WTC11 (cell line): ENCODE results near the gene ZNF503. TPM values are rescaled to one million over a fixed set of nuclear protein-coding genes. Genes with fewer than 3 reads are reported as not detected.

Experiments
- ATAC-seq: fragments of 200-7000 bp; cut with Tn5 transposase; 2 replicates; pipeline ENCODE4 v1.10.0; 2021; ENCODE audit warnings: mild to moderate bottlenecking, moderate library complexity
- CTCF ChIA-PET: fragments of 300-600 bp; sonication (Branson Sonifier 250); formaldehyde crosslinking; loops from one replicate; lab custom pipeline; 2021; ENCODE audit warnings: antibody characterized with exemption; lab: Charles Lee
- POLR2A ChIA-PET: fragments of 350-600 bp; sonication (Branson Sonifier 250); formaldehyde crosslinking; loops from one replicate; lab custom pipeline; 2021; ENCODE audit warnings: antibody characterized with exemption; lab: Charles Lee
- DNase-seq: peaks from one replicate; pipeline ENCODE4 v3.0.0; 2021; ENCODE audit warnings: low spot score
- H3K27ac Mint-ChIP-seq: 2 replicates; pipeline ENCODE4 v1.8.0; 2021; ENCODE audit warnings: mixed read lengths
- H3K27me3 Mint-ChIP-seq: 2 replicates; pipeline ENCODE4 v1.8.0; 2021; ENCODE audit warnings: low read depth, mild to moderate bottlenecking, moderate library complexity, mixed read lengths
- H3K36me3 Mint-ChIP-seq: 2 replicates; pipeline ENCODE4 v1.8.0; 2021; ENCODE audit warnings: mixed read lengths
- H3K4me1 Mint-ChIP-seq: 2 replicates; pipeline ENCODE4 v1.8.0; 2022; ENCODE audit warnings: mixed read lengths
- H3K4me3 Mint-ChIP-seq: 2 replicates; pipeline ENCODE4 v1.8.0; 2021; ENCODE audit warnings: mild to moderate bottlenecking, moderate library complexity, mixed read lengths
- H3K9me3 Mint-ChIP-seq: 2 replicates; pipeline ENCODE4 v1.8.0; 2021; ENCODE audit warnings: mixed read lengths
- ARID4B ChIP-seq: sonication (generic); formaldehyde crosslinking; IDR thresholded peaks from 2 replicates; pipeline ENCODE4 v1.8.0; 2023; ENCODE audit warnings: missing genetic modification reagents, mild to moderate bottlenecking, borderline replicate concordance
- CDX4 ChIP-seq: fragments of 250-450 bp; sonication (Bioruptor Pico); IDR thresholded peaks from 2 replicates; pipeline ENCODE4 v1.9.0; 2021; ENCODE audit warnings: moderate library complexity, mild to moderate bottlenecking, inconsistent platforms, borderline replicate concordance
- FOXK1 ChIP-seq: sonication (generic); formaldehyde crosslinking; IDR thresholded peaks from 2 replicates; pipeline ENCODE4 v1.8.0; 2022; ENCODE audit warnings: mild to moderate bottlenecking, moderate library complexity, missing genetic modification reagents
- FOXP4 ChIP-seq: sonication (generic); formaldehyde crosslinking; IDR thresholded peaks from 2 replicates; pipeline ENCODE4 v1.8.0; 2022; ENCODE audit warnings: mild to moderate bottlenecking, missing genetic modification reagents
- GRHL2 ChIP-seq: fragments of 250-450 bp; sonication (Bioruptor Pico); IDR thresholded peaks from 2 replicates; pipeline ENCODE4 v1.8.0; 2022; ENCODE audit warnings: mild to moderate bottlenecking, moderate library complexity; ENCODE audit not compliant: insufficient replicate concordance, severe bottlenecking
- IRF2 ChIP-seq: sonication (generic); formaldehyde crosslinking; IDR thresholded peaks from 2 replicates; pipeline ENCODE4 v1.8.0; 2022; ENCODE audit warnings: low read depth, missing genetic modification reagents, borderline replicate concordance
- OVOL2 ChIP-seq: fragments of 250-450 bp; sonication (Bioruptor Pico); IDR thresholded peaks from 2 replicates; pipeline ENCODE4 v1.9.0; 2021; ENCODE audit warnings: mild to moderate bottlenecking, borderline replicate concordance
- SMAD3 ChIP-seq: sonication (generic); formaldehyde crosslinking; IDR thresholded peaks from 2 replicates; pipeline ENCODE4 v1.8.0; 2022; ENCODE audit warnings: missing genetic modification reagents, mild to moderate bottlenecking, borderline replicate concordance
- SMAD4 ChIP-seq: sonication (generic); formaldehyde crosslinking; IDR thresholded peaks from 2 replicates; pipeline ENCODE4 v1.8.0; 2022; ENCODE audit warnings: mild to moderate bottlenecking, missing genetic modification reagents
- SOX15 ChIP-seq: fragments of 250-450 bp; sonication (Bioruptor Pico); IDR thresholded peaks from 2 replicates; pipeline ENCODE4 v1.9.0; 2021; ENCODE audit warnings: mild to moderate bottlenecking
- TCF7 ChIP-seq: sonication (generic); formaldehyde crosslinking; IDR thresholded peaks from 2 replicates; pipeline ENCODE4 v1.8.0; 2022; ENCODE audit warnings: mild to moderate bottlenecking, low read depth, missing genetic modification reagents, moderate library complexity
- ZBTB43 ChIP-seq: sonication (generic); formaldehyde crosslinking; IDR thresholded peaks from 2 replicates; pipeline ENCODE4 v1.8.1; 2023; ENCODE audit warnings: mild to moderate bottlenecking, missing genetic modification reagents
- ZNF317 ChIP-seq: sonication (generic); formaldehyde crosslinking; IDR thresholded peaks from 2 replicates; pipeline ENCODE4 v1.8.1; 2023; ENCODE audit warnings: low read depth, mild to moderate bottlenecking, moderate library complexity, missing genetic modification reagents, borderline replicate concordance
- ZNF396 ChIP-seq: fragments of 250-450 bp; sonication (Bioruptor Pico); IDR thresholded peaks from 2 replicates; pipeline ENCODE4 v1.8.0; 2021; ENCODE audit warnings: mild to moderate bottlenecking, moderate library complexity, borderline replicate concordance
- total RNA-seq: library from RNA; stranded (reverse); gene quantifications from 3 replicates; pipeline ENCODE4 v1.2.3, GENCODE V29; 2021
- TF ChIP-seq, protein P1 (sequence below): sonication (generic); formaldehyde crosslinking; IDR thresholded peaks from 2 replicates; pipeline ENCODE4 v1.8.1; 2023; ENCODE audit warnings: mild to moderate bottlenecking, missing genetic modification reagents, moderate library complexity
- TF ChIP-seq, protein P2 (sequence below): sonication (generic); formaldehyde crosslinking; IDR thresholded peaks from 2 replicates; pipeline ENCODE4 v1.8.1; 2023; ENCODE audit warnings: mild to moderate bottlenecking, missing genetic modification reagents
- TF ChIP-seq, protein P3 (sequence below): fragments of 250-450 bp; sonication (Bioruptor Pico); IDR thresholded peaks from 2 replicates; pipeline ENCODE4 v1.9.0; 2021; ENCODE audit warnings: mild to moderate bottlenecking, borderline replicate concordance
- TF ChIP-seq, protein P4 (sequence below): sonication (generic); formaldehyde crosslinking; IDR thresholded peaks from 2 replicates; pipeline ENCODE4 v1.8.0; 2022; ENCODE audit warnings: mild to moderate bottlenecking, missing genetic modification reagents

Gene ZNF503
- total RNA-seq, 1 experiment from 2014 or later: 0.39 TPM

GRCh38 chr10:75418293-75418692, 16.7 kb upstream of the ZNF503 start (continued):
- TF ChIP-seq ARID4B (no peak), ZNF396 (CRISPR knock-in tag) (no peak), TCF7 (CRISPR knock-in tag) (no peak)
- TF ChIP-seq, protein P1, sequence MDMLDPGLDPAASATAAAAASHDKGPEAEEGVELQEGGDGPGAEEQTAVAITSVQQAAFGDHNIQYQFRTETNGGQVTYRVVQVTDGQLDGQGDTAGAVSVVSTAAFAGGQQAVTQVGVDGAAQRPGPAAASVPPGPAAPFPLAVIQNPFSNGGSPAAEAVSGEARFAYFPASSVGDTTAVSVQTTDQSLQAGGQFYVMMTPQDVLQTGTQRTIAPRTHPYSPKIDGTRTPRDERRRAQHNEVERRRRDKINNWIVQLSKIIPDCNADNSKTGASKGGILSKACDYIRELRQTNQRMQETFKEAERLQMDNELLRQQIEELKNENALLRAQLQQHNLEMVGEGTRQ (CRISPR knock-in tag): no peak
- TF ChIP-seq, protein P2, sequence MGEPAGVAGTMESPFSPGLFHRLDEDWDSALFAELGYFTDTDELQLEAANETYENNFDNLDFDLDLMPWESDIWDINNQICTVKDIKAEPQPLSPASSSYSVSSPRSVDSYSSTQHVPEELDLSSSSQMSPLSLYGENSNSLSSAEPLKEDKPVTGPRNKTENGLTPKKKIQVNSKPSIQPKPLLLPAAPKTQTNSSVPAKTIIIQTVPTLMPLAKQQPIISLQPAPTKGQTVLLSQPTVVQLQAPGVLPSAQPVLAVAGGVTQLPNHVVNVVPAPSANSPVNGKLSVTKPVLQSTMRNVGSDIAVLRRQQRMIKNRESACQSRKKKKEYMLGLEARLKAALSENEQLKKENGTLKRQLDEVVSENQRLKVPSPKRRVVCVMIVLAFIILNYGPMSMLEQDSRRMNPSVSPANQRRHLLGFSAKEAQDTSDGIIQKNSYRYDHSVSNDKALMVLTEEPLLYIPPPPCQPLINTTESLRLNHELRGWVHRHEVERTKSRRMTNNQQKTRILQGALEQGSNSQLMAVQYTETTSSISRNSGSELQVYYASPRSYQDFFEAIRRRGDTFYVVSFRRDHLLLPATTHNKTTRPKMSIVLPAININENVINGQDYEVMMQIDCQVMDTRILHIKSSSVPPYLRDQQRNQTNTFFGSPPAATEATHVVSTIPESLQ (CRISPR knock-in tag): no peak

DNA sequence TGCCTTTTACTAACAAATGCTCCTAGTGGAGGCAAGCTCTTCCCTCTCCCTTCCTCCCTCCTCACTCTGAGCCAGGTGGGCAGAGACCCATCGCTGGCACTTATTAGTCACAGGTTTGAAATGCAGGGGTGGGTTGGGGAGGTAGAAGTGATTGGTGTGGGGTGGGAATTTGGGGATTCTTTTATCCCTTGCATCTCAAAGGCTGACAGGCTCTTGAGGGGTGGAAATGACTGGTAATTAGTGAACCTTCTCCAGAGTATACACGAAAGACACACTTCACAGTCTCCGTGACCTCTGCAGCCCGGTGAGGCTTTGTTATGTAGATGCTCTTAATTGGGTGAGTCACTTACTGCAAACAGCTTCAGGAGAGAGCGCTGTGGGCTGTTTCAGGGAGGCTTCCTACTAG, 16.0 kb upstream of the ZNF503 start:
- ChIA-PET POLR2A (no interaction called here), CTCF (interaction anchor here (0.6 to 1.3 kb wide), 2 partner anchors 18 to 125 kb away, joined by 3 to 7 read pairs; no protein-coding TSS in a partner anchor)
- no peaks in the 10 kb centered on the region for H3K9me3 Mint-ChIP-seq
- no peaks in the 10 kb centered on the region for H3K36me3 Mint-ChIP-seq
- H3K4me3 Mint-ChIP-seq: no peak overlapping the region
- DNase-seq (peak; percentile 67), ATAC-seq (peak; percentile 97)
- peaks cover 100% of the 10 kb centered on the region for H3K27me3 Mint-ChIP-seq
- no peak overlapping the region for H3K27ac Mint-ChIP-seq
- peaks cover 20% of the 10 kb centered on the region for H3K4me1 Mint-ChIP-seq
- no peak for TF ChIP-seq GRHL2 (CRISPR knock-in tag)
- TF ChIP-seq, protein P3, sequence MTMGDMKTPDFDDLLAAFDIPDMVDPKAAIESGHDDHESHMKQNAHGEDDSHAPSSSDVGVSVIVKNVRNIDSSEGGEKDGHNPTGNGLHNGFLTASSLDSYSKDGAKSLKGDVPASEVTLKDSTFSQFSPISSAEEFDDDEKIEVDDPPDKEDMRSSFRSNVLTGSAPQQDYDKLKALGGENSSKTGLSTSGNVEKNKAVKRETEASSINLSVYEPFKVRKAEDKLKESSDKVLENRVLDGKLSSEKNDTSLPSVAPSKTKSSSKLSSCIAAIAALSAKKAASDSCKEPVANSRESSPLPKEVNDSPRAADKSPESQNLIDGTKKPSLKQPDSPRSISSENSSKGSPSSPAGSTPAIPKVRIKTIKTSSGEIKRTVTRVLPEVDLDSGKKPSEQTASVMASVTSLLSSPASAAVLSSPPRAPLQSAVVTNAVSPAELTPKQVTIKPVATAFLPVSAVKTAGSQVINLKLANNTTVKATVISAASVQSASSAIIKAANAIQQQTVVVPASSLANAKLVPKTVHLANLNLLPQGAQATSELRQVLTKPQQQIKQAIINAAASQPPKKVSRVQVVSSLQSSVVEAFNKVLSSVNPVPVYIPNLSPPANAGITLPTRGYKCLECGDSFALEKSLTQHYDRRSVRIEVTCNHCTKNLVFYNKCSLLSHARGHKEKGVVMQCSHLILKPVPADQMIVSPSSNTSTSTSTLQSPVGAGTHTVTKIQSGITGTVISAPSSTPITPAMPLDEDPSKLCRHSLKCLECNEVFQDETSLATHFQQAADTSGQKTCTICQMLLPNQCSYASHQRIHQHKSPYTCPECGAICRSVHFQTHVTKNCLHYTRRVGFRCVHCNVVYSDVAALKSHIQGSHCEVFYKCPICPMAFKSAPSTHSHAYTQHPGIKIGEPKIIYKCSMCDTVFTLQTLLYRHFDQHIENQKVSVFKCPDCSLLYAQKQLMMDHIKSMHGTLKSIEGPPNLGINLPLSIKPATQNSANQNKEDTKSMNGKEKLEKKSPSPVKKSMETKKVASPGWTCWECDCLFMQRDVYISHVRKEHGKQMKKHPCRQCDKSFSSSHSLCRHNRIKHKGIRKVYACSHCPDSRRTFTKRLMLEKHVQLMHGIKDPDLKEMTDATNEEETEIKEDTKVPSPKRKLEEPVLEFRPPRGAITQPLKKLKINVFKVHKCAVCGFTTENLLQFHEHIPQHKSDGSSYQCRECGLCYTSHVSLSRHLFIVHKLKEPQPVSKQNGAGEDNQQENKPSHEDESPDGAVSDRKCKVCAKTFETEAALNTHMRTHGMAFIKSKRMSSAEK (CRISPR knock-in tag): no peak
- no peak for TF ChIP-seq SMAD3 (CRISPR knock-in tag)
- TF ChIP-seq OVOL2 (CRISPR knock-in tag): no peak
- no peak for TF ChIP-seq IRF2 (CRISPR knock-in tag)
- peak; percentile 75; the same call in 1 of the 2 replicates for TF ChIP-seq FOXK1 (CRISPR knock-in tag)
- TF ChIP-seq FOXP4: 0 out of 2 replicates have a peak, but pooled peaks have one; percentile 44
- no peak for TF ChIP-seq SOX15 (CRISPR knock-in tag)
- TF ChIP-seq ZBTB43 (CRISPR knock-in tag): no peak
- TF ChIP-seq TCF7 (CRISPR knock-in tag): no peak
- TF ChIP-seq ZNF396 (CRISPR knock-in tag): no peak
- TF ChIP-seq ZNF317: no peak
- no peak for TF ChIP-seq CDX4 (CRISPR knock-in tag)
- TF ChIP-seq SMAD4 (CRISPR knock-in tag): no peak
- TF ChIP-seq, protein P4, sequence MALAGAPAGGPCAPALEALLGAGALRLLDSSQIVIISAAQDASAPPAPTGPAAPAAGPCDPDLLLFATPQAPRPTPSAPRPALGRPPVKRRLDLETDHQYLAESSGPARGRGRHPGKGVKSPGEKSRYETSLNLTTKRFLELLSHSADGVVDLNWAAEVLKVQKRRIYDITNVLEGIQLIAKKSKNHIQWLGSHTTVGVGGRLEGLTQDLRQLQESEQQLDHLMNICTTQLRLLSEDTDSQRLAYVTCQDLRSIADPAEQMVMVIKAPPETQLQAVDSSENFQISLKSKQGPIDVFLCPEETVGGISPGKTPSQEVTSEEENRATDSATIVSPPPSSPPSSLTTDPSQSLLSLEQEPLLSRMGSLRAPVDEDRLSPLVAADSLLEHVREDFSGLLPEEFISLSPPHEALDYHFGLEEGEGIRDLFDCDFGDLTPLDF (CRISPR knock-in tag): no peak
